UCSD-AML1 (cell line): Measurements from ENCODE around the gene NEDD4L.

Source experiments
- DNase-seq: peaks from one replicate; lab custom pipeline; 2025; ENCODE audit not compliant: unreplicated experiment; lab: John Stamatoyannopoulos, UW

The NEDD4L gene

DNA sequence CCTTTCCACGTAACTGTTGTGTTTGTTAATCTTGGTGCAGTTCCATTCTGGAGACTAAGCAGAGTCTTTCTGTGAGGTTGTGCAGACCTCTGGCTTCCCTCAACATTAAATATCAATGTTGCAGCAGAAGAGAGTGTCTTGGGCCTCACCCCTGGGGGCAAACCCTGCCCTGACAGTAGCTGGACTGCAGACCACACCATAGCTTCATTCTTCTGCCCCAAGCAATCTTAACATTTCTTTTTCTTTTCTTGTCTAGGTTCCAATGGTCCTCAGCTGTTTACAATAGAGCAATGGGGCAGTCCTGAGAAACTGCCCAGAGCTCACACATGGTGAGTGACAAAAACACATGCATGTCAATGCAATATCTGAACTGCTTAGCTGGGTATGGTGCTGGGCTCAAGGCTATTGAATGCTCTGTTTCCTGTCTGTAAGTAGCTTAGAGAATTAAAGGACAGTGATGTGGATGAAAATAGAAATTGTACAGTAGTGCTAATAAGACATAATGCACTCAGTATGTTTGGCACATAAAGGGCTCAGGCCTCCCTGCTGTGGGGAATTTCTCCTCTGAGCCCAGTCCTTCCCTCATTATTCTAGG lies 347.3 kb downstream of the NEDD4L start:
- DNase-seq, result no peak

DNA sequence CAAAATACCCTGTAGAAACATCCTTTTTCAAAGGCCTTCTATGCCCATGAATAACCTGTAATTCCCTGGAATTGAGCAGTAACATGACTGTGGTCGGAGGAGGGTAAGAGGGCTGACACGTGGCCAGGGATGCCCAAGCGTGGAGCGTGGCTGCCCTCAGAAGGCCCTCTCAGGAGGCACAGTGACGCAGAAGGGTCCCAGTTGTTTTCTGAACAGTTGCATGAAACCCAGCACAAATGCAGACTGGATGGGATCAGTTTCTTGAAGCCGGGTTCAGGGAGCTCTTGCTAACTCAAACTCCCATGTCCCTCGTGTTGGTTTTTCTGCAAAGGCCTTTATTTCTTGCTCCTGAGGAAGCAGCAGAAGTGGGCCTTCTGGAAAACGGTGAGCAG lies 347.9 kb downstream of the NEDD4L start:
- no peak for DNase-seq

DNA sequence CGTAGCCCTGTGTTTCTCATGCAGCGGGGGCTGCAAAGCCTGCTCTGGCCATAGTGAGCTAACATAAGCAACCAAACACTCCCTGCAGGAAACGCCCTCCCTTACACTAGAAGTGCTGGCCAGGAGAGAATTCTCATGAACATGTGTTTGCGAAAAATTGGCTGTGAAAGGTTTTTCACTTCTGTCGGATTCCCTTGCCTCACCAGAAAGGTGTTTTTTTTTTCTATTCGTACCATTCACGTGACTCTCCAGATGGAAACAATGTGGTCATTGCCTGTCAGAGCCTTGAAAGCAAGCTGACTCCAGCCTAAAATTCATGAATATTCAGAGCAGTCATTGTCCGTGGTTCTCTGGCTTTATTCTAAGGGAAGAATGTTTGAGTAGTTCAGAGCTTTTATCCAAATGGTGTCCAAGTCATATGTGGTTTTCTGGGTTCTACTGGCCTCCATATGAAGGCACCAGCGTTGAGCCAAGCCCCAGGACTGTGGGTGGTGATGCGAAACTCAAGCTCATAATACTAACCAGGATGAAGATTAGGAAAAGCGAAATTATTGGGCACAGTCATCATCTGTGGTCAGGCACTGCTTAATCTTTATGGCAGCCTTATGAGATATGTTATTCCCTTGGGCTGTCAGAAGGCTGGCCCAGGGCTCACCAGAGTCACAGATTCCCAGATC lies 348.4 kb downstream of the NEDD4L start:
- no peak for DNase-seq

DNA sequence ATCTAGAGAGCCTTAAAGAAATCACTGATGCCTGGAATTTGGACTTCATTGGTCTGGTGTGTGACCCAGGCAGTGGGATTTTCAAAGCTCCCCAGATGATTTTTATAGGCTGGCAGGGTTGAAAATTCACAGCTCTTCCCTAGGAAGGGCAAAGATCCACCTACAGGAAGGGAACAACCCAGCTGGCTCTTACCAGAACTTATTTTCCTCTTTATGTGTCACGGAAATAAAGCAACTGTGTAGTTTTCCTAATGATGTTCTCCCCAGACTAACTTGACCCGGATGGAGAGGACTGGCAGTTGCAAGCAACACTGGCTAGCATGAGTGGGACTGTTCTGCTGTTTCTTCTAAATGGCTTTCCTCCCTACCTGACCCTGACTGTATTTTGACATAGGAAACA lies 349.3 kb downstream of the NEDD4L start:
- no peak for DNase-seq

DNA sequence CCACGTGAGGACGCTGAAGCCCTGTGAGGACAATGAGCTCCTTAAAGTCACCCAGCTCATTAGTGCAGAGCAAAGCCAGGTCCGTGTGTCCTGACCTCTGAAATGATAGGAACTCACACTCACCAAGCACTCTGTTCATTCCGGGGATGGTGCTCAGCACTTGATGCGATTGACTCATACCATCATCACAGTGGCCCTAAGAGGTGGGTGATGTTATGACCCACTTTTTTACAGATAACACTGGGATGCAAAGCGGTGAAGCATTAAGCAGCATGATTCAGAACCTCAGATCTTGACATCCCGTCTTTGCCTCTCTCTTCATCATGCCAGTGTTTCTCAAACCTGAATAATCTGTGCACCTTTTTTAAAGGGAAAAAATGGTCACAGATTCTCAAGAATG lies 350.0 kb downstream of the NEDD4L start:
- DNase-seq, result no peak

DNA sequence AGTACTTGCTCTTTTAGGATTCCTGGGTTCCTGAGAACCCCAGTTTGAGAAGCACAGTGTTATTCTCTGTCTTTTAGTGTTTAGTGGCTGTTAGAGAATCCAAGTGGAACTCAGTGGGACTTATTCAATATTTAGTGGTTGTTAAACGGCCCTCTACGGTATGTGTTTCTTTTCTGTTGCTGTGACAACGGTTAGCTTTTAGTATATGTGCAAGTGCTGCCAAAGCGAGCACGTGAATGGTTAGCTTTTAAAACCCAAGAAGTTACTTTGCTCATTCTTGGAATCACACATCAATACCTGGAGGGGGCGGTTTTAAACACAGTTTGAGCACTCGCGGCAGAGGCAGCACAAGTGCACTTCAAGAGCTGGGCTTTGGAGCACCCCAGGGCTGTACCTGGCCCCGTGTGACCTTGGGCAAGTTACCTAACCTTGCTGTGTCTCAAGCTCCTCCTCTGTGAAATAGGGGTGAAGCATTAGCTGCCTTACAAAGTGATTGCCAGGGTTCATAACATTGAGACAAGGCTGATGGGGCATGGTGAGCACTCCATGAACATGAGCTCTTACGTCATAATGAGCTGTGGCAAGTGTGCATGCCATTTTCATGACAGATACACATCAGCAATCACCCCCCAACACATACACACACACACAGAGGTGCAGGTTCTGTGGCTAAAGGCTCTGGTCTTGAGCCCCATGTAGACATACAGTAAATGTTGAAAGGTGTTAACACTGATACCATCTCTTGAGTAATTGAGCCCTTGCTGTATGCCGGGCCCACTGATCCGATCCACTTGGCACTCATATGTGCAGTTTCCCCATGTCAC lies 350.8 kb downstream of the NEDD4L start:
- no peak for DNase-seq

DNA sequence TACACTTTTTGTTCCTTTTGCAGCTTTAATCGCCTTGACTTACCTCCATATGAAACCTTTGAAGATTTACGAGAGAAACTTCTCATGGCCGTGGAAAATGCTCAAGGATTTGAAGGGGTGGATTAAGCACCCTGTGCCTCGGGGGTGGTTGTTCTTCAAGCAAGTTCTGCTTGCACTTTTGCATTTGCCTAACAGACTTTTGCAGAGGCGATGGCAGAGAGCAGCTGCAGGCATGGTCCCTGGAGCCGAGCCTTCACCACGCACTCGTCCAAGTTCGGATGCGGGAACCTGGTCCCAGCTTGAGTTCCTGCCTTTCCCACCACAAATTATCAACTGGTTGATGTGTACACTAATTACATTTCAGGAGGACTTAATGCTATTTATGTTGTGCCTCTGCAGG lies 352.1 kb downstream of the NEDD4L start:
- no peak for DNase-seq

DNA sequence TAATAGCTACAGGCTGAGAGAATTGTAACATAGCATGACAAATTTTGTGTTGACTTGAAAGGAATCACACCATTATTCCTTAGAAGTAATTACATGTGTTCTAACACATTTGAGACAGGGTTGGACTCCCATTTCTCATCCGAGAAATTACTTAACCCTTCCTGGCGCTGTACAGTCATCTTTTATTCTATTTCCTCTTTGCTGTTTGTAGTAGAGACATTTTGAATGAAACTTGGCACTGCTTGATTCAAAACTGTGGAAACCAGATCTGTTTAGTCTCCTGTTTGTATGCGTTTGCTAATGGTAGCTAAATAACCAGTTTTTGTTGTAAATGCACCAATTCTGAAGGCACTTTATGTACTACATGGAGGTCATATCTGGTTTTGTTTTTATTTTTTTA lies 352.9 kb downstream of the NEDD4L start:
- DNase-seq, result no peak

DNA sequence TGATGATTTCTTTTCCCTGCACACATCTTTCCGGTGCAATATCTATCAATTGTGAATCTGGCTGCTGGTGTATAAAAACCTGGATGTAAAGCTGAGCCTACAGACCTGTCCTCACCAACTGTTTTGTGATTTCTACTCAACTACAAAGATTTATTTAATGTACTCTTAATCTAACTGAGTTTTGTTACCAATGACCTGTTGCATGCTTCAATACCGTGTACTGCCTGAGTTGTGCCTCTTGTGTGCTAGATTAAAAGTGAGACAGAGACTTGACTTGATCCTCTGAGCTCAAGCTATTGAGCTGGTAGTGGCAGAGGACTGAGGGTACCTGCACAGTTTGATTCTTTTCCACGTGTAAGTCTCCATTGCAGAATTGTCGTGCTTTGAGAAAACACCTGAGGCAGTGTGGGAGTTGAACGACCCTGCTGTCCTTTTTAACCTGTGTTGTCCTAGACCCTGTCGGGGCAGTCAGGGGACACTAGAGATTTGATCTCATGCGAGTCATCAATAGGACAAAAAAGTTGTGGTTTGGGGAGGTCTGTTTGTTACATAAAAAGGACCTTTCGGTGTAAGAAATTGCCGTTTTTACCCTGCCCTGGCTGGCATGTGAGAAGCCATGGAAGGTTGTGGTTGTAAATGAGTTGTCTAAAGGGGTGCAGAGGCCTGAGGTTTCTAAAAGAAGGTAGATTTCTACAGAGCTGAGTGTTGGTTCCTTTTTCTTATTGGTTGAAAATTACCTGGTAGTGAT lies 353.5 kb downstream of the NEDD4L start:
- no peak for DNase-seq

DNA sequence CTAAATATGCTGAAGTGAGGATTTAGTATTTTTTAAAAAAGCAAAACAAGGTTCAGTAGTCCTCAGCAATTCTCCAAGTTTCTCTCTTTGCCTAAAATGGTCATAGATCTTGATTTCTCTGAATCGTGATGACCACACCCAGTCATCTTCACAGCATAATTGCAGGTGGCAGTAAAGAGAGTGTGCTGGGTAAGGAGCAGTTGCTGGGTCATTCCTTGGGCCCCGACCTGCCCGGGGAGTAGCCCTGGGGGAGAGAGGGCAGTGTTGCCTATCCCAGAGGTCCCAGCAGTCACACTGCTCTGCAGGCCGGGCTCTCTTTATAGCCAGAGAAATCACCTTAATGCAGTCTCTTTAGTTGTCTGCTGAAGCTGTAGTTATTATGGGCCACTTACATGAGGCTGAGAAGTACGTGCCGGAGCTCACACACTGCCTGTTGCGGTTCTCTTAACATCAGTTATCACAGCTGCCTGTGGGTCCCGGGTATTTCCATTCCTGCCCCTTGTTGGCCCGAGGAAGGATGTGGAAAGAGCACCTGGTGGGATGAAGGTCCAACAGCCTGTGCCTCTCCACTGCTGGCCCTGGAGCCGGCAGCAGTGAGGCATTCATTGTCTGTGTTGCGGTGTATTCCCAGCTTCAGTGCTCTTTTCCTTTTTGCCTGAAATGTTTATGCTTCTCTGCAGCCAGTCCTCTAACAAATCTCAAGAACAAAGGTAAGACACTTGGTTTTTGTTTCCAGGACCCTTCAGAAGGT lies 354.8 kb downstream of the NEDD4L start:
- no peak for DNase-seq

DNA sequence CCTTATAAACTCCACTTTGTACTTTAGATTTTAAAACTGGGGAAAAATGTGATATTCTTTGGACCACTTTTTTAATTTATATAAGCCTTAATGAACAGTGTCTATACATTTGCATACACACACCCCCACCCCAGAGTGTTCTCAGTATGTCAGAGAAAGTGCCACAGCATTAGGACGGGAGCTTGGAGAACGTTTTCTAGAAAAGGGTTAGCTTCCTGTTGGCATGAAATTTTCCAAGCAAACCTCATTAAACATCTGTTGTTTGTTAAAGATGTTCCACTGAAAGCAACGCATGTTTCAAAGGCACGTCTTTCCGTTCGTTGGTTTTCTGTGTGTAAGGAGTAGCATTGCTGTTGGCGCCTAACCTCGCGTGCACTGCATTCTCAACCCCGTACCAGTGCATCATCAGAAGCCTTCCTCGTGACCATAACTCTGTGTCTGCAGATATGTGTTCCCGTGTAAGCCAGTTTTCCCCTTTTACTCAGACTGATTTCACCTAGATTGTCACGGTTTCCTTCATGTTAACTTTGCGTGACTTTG lies 356.4 kb downstream of the NEDD4L start:
- DNase-seq, result no peak

DNA sequence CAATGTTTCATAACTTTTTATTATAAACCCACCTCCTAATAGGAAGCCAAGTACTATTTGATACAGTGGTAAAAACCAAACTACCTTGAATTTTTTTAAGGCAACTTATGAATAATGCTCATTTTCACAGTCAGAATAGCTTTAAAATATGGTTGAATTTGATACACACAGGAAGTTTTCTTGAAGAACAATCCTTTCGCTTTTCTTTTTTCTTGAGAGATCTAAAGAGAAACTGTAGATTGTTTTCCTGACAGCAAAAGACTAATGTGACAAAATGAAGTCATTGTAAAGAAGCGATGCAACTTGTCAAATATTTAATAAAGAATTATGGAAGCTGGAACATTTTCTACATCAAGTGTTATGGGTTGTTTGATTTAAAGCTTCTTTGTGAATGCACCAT lies 357.2 kb downstream of the NEDD4L start:
- DNase-seq, result no peak

DNA sequence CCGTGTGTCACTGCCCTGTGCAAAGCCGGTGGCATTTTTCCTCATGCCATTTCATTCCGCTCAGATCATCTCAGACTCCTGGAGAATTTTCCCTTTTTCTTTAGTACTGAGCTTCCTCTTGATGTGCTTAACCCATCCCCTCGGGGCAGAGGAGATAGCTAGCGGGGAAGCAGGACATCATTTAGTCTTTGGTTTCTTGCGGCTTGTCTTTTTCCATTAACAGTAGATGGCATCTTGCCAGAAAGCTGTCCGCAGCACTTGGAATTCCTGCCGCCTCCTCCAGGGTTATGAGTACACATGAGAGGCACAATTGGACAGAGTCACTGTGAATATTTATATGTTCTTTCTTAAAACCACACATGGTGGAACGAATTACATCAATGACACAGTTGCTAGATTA lies 358.2 kb downstream of the NEDD4L start:
- DNase-seq, result no peak

DNA sequence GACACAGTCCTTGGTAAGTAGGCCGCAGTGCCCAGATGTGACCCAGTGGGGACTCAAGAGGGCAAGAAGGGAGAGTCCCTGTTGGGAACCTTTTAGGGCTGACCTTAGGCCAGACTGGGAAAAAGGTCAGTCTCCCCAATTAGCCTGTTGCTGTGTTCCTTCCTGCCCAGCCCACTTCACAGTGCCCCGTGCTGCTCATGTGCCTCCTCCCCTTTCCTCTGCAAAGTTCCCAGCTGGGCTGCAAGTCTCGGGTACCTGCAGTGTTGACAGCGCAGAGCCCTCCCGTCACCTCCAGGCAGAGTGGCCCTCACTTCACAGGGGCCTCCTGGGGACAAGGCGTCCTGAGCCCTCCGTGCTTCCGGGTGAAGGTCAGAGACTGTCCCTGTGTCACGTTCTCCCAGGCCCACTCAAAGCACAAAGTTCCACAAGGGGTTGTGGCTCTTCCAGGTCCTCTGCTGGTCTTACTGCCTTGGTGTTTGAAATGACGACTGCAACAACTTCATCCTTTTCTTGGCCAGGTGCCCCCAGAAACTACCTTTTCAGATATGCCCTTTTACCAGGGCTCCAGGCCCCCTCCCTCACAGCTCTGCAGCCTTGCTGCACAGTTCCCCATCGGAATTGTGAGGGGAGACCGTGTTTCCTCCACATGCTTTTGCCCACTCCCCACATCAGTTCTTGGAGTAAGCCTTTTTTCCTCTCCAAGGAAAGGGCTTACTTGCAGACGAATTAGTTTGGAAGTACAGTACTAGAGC lies 359.1 kb downstream of the NEDD4L start:
- no peak for DNase-seq

DNA sequence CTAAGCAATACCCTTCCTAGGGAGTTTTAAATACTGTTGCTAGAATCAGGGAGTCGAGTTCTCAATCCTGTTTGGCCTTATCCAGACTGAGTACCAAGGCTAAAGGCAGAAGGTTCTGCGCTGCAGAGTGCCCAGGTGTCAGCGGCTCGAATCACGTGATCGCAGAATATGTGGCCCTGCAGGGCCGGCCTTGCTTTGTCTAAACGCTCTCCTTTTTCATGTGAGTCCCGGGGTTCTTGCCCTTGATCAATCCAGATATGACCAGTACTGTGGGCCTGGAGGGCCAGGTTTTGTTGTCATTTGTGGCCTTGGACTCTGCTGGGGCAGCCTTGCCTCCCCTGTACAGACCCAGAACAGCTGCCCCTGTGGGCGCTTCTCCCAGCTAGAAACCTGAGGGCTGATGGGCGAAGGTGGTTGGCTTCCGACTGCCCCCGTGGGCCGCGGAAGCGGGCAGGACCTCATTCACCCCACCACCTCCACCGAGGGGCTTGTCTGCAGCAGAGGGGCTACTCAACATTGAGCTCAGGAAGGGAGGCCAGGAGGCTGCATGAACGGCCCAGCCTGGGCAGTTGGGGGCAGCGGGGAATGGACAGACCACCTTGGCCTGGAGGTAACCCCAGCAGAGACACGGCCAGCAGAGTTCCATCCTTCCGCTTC lies 359.9 kb downstream of the NEDD4L start:
- no peak for DNase-seq

DNA sequence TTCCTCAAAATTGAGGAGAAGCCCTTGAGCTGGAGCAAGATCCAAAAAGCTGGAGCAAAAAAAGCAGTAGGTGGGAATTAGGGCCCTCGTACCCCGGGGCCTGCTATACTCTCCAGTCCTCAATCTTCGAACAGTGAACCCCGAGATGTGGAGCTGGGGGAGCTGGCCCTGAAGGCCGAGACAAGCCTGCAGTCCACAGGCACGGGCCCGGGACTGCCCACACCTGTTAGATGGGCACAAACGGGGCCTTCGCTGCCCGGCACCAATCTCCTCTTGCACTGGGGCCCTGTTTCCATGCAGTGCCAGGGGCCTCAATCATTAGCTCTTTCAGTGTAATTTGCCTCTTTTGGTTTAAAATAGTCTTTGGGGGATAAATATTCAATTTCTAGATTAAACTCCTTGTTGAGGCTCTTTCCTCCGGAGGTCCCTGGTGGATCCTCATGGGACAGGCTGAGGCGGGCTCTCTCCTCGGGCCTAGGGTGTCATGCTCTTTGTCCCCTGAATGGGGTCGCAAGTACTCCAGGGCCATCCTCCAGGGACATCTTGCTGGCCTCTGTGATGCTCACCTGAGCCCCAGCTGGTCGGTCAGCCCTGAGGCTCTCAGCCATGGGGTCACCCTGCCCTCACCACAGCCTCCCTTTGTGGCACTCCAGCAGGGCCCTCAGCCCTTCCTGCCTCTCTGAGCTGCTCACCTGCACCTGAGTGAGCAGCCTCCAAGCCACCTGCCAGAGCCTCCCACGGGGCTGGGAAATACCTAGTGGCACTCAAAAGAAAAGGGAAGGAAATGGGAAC lies 361.3 kb downstream of the NEDD4L start:
- DNase-seq, result no peak

DNA sequence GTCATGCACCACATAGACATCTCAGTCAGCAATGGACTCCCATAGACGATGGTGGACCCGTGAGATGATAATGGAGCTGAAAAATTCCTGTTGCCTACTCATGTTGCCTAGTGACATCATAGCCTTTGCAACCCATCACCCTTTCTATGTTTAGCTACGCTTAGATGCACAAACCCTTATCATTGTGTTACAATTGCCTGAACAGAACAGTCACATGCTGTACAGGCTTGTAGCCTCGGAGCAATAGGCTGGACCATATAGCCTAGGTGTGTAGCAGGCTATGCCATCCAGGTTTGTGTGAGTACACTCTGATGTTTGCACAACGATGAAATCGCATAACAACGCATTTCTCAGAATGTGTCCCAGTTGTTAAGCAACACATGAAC lies 363.2 kb downstream of the NEDD4L start:
- DNase-seq, result no peak

DNA sequence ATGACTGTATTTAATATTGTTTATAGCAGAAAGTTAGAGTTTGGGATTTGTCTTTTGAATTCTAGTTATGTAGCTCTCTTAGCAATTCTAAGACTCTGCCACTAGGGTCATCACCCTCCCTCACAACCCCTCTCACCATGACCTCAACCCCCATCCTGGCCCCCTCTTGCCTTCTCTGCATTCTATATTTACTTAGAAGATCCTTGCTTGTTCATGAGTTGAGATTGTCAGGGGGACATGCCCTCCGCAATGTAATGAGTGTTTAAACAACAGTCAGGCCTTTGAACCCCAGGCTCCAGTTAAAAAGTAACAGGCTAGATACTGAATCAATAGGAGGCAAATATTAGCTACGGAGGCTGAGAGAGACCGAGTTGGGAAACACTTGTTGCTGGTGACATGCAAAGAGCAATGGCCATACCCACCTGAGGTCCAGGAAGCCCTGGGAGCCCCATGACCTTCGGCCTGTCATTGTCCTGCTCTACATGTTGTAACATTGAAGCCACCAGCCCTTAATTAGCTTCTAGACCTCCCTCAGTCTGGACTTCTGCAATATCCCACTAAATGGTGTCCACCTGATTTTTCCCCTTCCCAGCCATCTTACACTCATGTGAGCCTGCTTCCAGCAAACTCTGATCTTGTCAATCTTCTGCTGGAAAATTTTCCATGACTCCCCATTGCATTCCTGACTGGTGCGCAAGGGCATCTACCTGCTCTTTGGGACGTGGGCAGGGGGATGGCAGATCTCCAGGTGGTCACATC lies 363.8 kb downstream of the NEDD4L start:
- no peak for DNase-seq
